Ectodermal cell (in vitro differentiated cells): ENCODE data around the gene CHN2.
"Not testable (repeated sequence)": the region's sequence is repeated elsewhere in the genome, so short reads cannot be mapped to it uniquely, and the experiment has no call there.

ENCODE experiments used
- H3K27ac ChIP-seq: 2 replicates; pipeline ENCODE4 v1.7.0; 2013; ENCODE audit warnings: mild to moderate bottlenecking, low read depth, low read length; ENCODE audit not compliant: insufficient read depth, poor library complexity, severe bottlenecking
- H3K27me3 ChIP-seq: 2 replicates; pipeline ENCODE4 v1.7.0; 2013; ENCODE audit warnings: mild to moderate bottlenecking, low read length; ENCODE audit not compliant: insufficient read depth, control insufficient read depth, poor library complexity, severe bottlenecking
- H3K36me3 ChIP-seq: one replicate; pipeline ENCODE4 v1.7.0; 2013; ENCODE audit warnings: low read length; ENCODE audit not compliant: control insufficient read depth, insufficient read depth
- H3K4me1 ChIP-seq: one replicate; pipeline ENCODE4 v1.7.0; 2013; ENCODE audit warnings: low read length; ENCODE audit not compliant: control insufficient read depth, insufficient read depth
- H3K4me3 ChIP-seq: 2 replicates; pipeline ENCODE4 v1.7.0; 2013; ENCODE audit warnings: low read depth, low read length, control low read depth; ENCODE audit not compliant: insufficient read depth
- H3K9me3 ChIP-seq: 2 replicates; pipeline ENCODE4 v1.7.0; 2013; ENCODE audit warnings: mild to moderate bottlenecking, low read length, moderate library complexity; ENCODE audit not compliant: control insufficient read depth
- WGBS, 2 experiments: methylation state at CpG; one replicate each; pipeline ENCODE4 v1.1.7; 2013; ENCODE audit warnings: missing lambda C conversion rate in 2 of 2; 5-methylcytosine and 5-hydroxymethylcytosine counted together

The CHN2 gene

DNA sequence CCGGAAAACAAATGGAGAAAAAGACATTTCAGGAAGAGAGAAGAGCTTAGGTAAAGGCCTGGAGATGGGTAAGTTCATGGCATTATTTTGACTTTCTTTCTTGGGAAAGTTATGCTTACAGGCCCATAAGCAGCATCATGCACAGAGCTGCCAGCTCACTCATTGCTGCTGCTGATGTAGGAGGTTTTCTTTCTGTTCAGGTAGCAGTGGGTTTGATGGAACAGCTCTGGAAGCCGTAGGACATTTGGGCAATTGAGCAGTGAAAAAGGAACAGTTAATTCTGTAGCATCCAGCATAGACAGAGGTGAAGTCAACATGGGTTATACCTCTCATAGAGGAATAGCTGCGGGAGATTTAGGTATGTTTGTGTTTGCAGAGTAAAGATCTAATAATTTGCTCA, 3.3 kb downstream of the CHN2 start:
- 89 to 90% methylated on average over 3 of the region's 3 CpGs for WGBS, 2 experiments
- no peaks in the 10 kb centered on the region for H3K9me3 ChIP-seq
- peaks cover 7% of the 10 kb centered on the region for H3K4me1 ChIP-seq
- peaks cover 53% of the 10 kb centered on the region for H3K27me3 ChIP-seq
- no peaks in the 10 kb centered on the region for H3K36me3 ChIP-seq
- no peak overlapping the region for H3K4me3 ChIP-seq
- no peak overlapping the region for H3K27ac ChIP-seq

DNA sequence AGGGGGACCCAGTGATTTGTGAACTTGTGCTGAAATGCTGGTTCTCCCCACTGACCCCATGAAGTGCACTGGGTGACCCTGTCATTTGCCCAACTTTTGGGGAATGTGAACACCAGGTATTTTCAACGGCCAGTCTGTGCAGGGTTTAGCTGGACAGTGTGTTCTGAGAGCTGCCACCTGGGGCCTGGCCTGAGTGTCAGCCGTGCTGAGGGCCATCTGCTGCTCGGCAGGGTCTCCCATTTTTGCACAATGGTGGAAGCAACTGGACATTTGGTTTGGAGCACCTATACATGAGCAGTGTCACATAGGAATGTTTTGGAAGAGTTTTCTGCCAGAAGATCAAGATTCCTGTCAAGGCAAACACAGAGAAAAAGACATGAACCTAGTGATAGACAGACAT, 5.2 kb downstream of the CHN2 start:
- no peaks in the 10 kb centered on the region for H3K4me1 ChIP-seq
- 86 to 91% methylated on average over 3 of the region's 3 CpGs for WGBS, 2 experiments
- no peak overlapping the region for H3K4me3 ChIP-seq

GRCh38 chr7:29202651-29203069, 8.1 kb downstream of the CHN2 start:
- peaks cover 5% of the 10 kb centered on the region for H3K27me3 ChIP-seq
- H3K4me1 ChIP-seq, result no peaks in the 10 kb centered on the region
- no peaks in the 10 kb centered on the region for H3K36me3 ChIP-seq
- 94 to 95% methylated on average over 4 to 5 of the region's 5 CpGs for WGBS, 2 experiments
- no peak overlapping the region for H3K27ac ChIP-seq
- H3K4me3 ChIP-seq, result no peak overlapping the region
- H3K9me3 ChIP-seq, result no peaks in the 10 kb centered on the region

More for the DNA sequence above, 5.2 kb downstream of the CHN2 start:
- Histone ChIP-seq H3K36me3 (no peaks in the 10 kb centered on the region), H3K9me3 (no peaks in the 10 kb centered on the region), H3K27me3 (peaks cover 34% of the 10 kb centered on the region), H3K27ac (no peak overlapping the region)

- H3K9me3 ChIP-seq, result no peaks in the 10 kb centered on the region
- H3K4me1 ChIP-seq, result no peaks in the 10 kb centered on the region
- H3K36me3 ChIP-seq, result no peaks in the 10 kb centered on the region
- H3K27me3 ChIP-seq, result no peaks in the 10 kb centered on the region
- H3K4me3 ChIP-seq, result no peak overlapping the region
- 58 to 60% methylated on average over 5 to 6 of the region's 6 CpGs for WGBS, 2 experiments
- no peak overlapping the region for H3K27ac ChIP-seq
These were observed 10.1 kb downstream of the CHN2 start for GRCh38 chr7:29204491-29205272.

- Histone ChIP-seq H3K36me3 (no peaks in the 10 kb centered on the region), H3K4me3 (no peak overlapping the region), H3K27me3 (no peaks in the 10 kb centered on the region), H3K27ac (no peak overlapping the region), H3K9me3 (no peaks in the 10 kb centered on the region), H3K4me1 (no peaks in the 10 kb centered on the region)
- 88% methylated on average over 5 of the region's 5 CpGs for WGBS, 2 experiments
These were observed 12.7 kb downstream of the CHN2 start for GRCh38 chr7:29207162-29207801.

GRCh38 chr7:29208410-29209250, 14.1 kb downstream of the CHN2 start:
- H3K4me3 ChIP-seq, result no peak overlapping the region
- H3K27me3 ChIP-seq, result no peaks in the 10 kb centered on the region
- no peaks in the 10 kb centered on the region for H3K4me1 ChIP-seq
- H3K36me3 ChIP-seq, result no peaks in the 10 kb centered on the region
- no peaks in the 10 kb centered on the region for H3K9me3 ChIP-seq
- WGBS, 2 experiments, result 89 to 90% methylated on average over 12 of the region's 12 CpGs
- no peak overlapping the region for H3K27ac ChIP-seq

DNA sequence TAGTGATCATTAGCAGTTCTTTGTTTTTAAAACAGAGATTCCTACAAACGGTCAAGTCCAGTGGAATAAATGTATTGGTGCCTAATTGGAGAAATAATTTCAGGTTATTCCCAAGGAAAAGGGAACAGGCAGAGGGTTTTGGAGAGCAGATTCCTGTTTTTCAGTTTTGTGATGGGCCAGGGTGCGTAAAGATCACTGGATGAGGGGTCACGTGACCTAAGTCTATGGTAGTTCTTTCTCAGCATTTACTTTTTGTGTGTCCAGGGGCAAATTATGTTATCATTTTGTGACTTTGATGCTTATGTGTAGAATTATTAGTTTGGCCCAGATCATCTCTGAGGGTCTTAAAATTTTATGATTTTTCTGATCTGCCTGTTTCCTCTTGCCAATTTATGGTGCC, 15.2 kb downstream of the CHN2 start:
- no peaks in the 10 kb centered on the region for H3K27me3 ChIP-seq
- no peaks in the 10 kb centered on the region for H3K9me3 ChIP-seq
- no peaks in the 10 kb centered on the region for H3K4me1 ChIP-seq
- H3K4me3 ChIP-seq, result no peak overlapping the region
- H3K36me3 ChIP-seq, result no peaks in the 10 kb centered on the region
- H3K27ac ChIP-seq, result no peak overlapping the region
- 95 to 97% methylated on average over 3 of the region's 3 CpGs for WGBS, 2 experiments

GRCh38 chr7:29212736-29213135, 18.2 kb downstream of the CHN2 start:
- not testable (repeated sequence) for H3K27me3 ChIP-seq, H3K4me1 ChIP-seq, H3K4me3 ChIP-seq, H3K36me3 ChIP-seq, H3K27ac ChIP-seq, H3K9me3 ChIP-seq
- 93 to 96% methylated on average over 2 of the region's 2 CpGs for WGBS, 2 experiments

DNA sequence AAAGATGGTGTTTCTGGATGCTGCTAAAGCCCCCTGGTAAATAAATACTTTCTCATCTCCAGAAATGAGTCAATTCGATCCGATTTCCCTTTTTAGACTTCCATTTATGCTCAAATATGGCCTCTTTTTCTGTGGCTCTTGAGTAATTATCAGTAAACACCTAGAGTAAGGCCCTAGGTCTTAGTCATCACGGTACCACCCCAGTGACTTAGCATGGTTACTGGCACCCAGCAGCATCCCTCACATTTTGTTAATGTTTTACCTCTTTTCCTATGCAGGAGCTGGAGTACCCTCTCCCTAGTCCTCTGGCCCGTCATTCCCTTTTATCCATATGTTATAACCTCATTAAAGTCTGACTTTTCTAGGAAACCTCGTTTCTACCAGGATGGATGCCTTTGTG, 19.5 kb downstream of the CHN2 start:
- no peaks in the 10 kb centered on the region for H3K27me3 ChIP-seq
- WGBS, 2 experiments, result 93 to 94% methylated on average over 5 of the region's 5 CpGs
- no peaks in the 10 kb centered on the region for H3K9me3 ChIP-seq
- H3K27ac ChIP-seq, result no peak overlapping the region
- H3K36me3 ChIP-seq, result no peaks in the 10 kb centered on the region
- peaks cover 4% of the 10 kb centered on the region for H3K4me1 ChIP-seq
- H3K4me3 ChIP-seq, result no peak overlapping the region

DNA sequence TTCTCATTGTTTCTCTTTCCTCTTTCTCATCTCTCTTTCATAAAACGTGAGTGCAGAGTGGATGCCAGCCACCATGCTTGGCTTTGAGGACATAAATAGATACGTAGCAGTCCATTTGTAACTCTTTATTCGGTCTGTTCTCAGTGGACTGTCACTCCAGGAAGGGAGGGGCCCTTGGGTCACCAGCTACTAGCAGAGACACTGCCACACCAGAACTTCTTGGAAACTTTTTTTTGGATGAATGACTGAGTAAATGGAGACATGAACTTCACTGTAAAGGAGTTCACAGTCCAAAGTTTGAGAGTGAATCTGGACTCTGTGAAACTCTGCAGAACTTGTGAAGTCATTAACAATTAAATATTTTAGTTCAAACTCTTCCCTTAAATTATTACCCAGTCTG, 20.2 kb downstream of the CHN2 start:
- WGBS, 2 experiments, result 91 to 95% methylated on average over 3 of the region's 3 CpGs
- H3K27ac ChIP-seq, result no peak overlapping the region
- peaks cover 4% of the 10 kb centered on the region for H3K4me1 ChIP-seq
- H3K4me3 ChIP-seq, result no peak overlapping the region
- no peaks in the 10 kb centered on the region for H3K9me3 ChIP-seq
- H3K27me3 ChIP-seq, result no peaks in the 10 kb centered on the region
- H3K36me3 ChIP-seq, result no peaks in the 10 kb centered on the region
